Activated CD4-positive, CD25-positive, alpha-beta regulatory T cell treated with anti-CD3 and anti-CD28 coated beads, Interleukin-2, amount 50 U/mL, for 16 hours (primary cell): ENCODE results near the gene KLF5.
"Not testable (repeated sequence)": the region's sequence is repeated elsewhere in the genome, so short reads cannot be mapped to it uniquely, and the experiment has no call there.

Experiments used
- DNase-seq: peaks from one replicate; pipeline ENCODE4 v3.0.0-alpha.2; 2020; ENCODE audit warnings: low read depth, low spot score

Gene KLF5

DNA sequence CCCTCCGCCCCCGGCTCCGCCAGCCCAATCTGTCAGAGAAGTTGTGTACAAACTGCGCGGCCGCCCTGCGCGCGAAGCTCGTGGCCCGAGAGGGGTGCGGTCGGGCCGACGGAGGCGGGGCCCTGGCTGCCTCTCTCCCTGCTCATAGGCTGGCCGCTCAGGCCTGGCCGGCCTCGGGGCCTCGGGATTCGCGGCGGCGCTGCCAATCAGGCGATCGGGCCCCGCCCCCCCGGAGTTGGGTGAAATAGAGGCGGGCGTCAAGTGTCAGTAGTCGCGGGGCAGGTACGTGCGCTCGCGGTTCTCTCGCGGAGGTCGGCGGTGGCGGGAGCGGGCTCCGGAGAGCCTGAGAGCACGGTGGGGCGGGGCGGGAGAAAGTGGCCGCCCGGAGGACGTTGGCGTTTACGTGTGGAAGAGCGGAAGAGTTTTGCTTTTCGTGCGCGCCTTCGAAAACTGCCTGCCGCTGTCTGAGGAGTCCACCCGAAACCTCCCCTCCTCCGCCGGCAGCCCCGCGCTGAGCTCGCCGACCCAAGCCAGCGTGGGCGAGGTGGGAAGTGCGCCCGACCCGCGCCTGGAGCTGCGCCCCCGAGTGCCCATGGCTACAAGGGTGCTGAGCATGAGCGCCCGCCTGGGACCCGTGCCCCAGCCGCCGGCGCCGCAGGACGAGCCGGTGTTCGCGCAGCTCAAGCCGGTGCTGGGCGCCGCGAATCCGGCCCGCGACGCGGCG, at the start of gene KLF5:
TSS of gene KLF5 (plus strand) at position 270 of the 724 bp plus-strand sequence. CDS start at position 593, 323 bp downstream.
- peak; percentile 81 for DNase-seq

DNA sequence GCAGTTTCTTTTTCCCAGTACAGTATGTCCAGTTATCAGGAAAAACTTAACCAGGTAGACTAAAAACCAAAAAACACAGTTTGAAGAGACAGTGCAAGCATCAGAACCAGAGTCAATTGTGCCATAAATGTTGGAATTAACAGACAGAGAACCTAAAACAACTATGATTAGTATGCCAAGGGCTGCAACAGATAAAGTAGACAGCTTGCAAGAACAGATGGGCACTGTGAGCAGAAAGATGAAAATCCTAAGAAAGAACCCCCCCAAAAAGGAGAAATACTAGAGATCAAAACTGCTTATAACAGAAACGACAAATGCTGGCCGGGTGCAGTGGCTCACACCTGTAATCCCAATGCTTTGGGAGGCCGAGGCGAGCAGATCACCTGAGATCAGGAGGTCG, 47.1 kb upstream of the KLF5 start:
- no peak for DNase-seq

DNA sequence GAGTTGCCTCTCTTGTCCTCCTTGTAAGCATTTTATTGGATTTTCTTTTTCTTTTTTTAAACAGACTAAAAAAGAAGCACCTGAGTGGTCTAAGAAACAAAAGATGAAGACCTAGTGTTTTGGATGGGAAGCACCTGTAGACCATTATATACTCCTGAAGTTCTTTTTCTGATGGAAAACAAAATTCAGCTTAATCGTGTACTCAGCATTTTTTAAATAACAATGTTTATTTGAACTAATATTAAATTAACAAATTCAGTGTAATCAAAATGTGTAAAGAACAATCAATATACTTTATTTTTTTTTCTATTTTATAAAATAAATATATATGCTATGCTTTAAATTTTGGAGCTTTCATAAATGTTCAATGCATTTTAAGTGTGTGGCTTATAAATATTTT, 43.0 kb upstream of the KLF5 start:
- DNase-seq, result no peak

GRCh38 chr13:73018336-73018735, 40.5 kb upstream of the KLF5 start:
- DNase-seq, result no peak

DNA sequence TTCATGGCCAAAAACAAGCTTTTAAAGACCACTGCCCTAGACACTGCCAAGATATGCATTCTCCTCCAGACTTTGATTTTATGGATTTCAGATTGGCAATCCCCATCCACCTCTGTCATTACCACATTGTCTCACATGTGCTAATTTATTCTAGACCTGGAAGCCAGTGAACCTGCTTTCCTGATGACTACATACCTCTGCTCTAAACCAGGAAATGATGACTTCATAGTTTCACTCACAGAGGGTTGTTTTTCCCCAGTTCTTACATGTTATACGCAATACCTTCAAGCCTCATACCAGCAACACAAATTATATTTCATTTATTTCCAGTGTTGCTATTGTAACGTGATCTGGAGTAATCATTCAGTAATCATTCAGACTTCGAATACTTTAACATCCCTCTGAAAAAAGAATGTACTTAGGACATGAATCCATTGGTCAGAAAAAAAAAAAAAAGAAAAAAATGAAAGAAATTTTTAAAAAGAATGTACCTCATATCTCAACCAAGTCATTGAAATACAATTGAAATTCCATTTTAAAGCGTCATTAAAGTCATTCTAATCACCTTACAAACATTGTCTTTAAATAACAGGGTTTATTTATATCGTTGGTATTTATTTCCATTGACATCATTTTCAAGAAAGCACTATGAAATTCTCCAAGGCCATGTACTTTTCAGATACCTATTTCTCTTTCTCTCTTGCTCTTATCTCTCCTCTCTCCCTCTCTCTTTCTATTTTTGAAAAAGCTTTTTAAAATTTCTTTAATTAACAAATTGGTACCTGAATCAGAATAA, 33.4 kb upstream of the KLF5 start:
- DNase-seq, result no peak

- DNase-seq, result no peak
Observed at GRCh38 chr13:73034901-73035300, 23.9 kb upstream of the KLF5 start.

GRCh38 chr13:73035660-73036059, 23.1 kb upstream of the KLF5 start:
- DNase-seq, result no peak

GRCh38 chr13:73036566-73036965, 22.2 kb upstream of the KLF5 start:
- DNase-seq, result no peak

DNA sequence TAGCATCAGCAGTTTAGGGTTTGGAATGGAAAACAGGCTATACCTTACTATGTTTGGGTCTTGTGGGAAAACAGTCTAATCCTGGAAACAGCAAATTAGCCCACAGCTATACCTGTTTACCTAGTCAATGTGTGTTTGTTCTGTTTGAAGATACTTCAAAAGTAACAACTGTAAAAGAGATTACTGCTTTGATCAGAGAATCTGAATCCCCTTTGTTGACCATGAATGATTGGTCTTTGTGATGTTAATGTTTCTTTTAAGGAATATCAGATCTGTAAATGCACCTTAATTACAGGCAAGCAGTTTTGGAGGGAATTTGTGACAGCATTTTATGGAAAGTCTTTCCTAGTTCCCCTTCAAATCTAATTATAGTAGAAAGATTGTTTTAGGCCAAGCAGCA, 20.7 kb upstream of the KLF5 start:
- no peak for DNase-seq

- no peak for DNase-seq
Observed at GRCh38 chr13:73039201-73040108, 19.4 kb upstream of the KLF5 start.

DNA sequence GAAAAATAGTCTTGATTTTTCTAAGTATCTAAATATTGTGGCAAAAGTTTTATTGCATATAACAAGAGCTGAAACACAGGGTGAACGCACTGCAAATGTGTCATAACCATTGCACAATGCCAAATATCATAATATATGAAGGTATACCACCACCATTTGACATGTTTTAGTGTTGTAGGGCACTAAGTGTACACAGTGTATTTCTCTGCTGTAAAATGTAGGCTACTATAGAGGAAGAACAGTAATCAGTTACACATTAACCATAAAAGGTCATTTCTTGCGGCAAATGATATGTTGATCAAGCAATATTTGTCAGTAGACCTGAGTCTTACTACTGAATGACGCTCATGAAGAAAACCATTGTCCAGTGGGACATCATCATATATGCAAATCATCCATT, 18.3 kb upstream of the KLF5 start:
- no peak for DNase-seq

DNA sequence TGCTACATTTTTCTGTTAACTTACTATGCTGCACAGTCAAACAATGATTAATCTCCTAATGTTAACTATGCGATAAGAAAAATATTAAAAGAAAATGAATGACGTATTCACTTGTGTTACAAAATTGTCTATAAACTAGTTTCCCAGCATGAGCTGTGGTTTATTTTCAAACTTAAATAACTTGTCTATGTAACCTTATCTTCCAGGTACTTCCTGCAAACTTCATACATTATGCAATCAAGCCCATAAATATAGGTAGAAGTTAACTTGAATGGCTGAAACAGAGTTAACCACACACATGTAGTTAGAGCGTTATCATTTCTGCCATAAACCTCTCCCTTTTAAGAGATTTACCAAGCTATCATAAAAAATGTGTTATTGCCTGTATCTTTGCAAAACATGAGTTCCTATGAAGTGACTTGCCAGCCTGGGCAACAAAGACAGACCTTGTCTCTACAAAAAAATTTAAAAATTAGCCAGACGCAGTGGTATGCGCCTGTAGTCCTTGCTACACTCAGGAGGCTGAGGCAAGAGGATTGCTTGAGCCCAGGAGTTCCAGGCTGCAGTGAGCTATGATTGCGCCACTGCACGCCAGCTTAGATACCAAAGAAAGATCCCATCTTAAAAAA, 17.7 kb upstream of the KLF5 start:
- DNase-seq, result no peak

DNA sequence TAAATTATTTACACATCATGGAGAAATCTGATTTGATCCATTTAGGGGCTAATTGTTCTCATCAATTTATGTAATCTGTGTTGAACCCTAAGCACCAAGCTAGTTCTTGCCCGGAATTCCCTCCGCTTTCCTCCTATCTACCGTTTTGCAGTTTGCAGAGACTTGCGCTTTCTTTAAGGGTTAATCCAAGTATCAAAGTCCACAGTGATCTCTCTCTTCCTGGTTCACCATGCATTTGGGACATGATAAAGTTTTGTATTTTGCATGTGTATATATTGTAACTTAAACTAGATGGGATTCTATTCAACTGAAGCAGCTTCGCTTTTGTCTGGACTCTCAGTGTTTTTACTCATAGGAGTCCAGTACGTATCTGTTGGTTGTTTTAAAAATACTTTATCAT, 13.8 kb upstream of the KLF5 start:
- DNase-seq, result no peak

GRCh38 chr13:73048615-73049014, 10.2 kb upstream of the KLF5 start:
- DNase-seq, result not testable (repeated sequence)

GRCh38 chr13:73054712-73055111, 4.1 kb upstream of the KLF5 start:
- no peak for DNase-seq

- DNase-seq, result no peak
Observed at GRCh38 chr13:73055813-73056564, 2.8 kb upstream of the KLF5 start.

DNA sequence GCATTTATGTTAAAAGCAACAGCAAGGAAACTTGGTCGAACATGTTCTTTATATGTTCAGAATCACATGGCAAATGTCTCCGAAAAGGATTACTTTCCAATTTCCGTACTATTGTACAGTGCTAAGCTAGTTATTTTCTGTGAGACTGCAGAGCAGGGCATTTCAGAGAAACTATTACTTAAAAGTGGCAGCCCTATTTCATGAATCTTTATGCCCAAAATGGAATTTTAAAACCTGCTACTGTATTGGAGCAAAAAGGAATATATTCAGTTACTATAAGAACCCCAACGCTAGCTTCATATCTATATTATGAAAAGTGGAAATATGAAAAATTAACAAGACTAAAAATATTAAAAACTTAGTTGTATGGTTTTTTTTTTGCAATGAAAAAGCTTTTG, 2.2 kb upstream of the KLF5 start:
- DNase-seq, result no peak

GRCh38 chr13:73057284-73058063, 1.3 kb upstream of the KLF5 start:
- DNase-seq, result no peak

DNA sequence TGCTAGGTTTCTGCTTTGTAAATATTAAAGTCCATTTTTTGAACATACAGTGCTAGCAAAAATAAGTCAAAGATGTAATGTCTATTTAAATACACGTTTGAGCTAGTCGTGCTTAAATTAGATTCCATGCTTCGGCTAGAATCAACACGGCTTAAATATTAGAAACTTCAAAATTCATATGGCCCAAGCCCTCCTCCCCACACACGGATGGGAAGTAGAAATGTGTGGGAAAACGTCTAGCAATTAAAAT, 816 bp upstream of the KLF5 start:
- DNase-seq, result no peak

DNA sequence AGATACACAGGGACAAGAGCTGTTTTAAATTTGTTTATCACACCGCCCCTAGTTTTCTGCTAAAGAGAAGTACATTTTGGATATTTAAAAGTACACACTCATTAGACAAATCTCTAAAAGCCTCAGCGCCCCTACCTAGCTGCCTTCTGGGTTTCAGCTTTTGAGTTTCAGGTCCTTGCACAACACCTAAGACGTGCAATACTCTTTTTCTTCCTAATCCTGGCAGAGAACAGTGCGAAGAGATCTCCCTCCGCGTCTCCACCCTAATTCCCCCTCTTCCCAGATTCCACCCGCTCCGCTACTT, 421 bp upstream of the KLF5 start:
- no peak for DNase-seq
